ENCODE results near the gene DYNC1I1. TPM values are rescaled to one million over a fixed set of nuclear protein-coding genes. Genes with fewer than 3 reads are reported as not detected.

The DYNC1I1 gene
- total and polyA plus RNA-seq, 2 experiments from 2014 or later, result 20.6 to 24.4 TPM

GRCh38 chr7:96127746-96128145, 355.4 kb downstream of the DYNC1I1 start:
- Histone ChIP-seq H3K27ac (no peak overlapping the region), H3K9me3 (ENCODE audit: low read depth) (no peaks in the 10 kb centered on the region), H3K4me1 (ENCODE audit: low read depth) (no peaks in the 10 kb centered on the region), H3K27me3 (no peaks in the 10 kb centered on the region), H3K36me3 (peaks cover 9% of the 10 kb centered on the region), H3K4me3 (no peak overlapping the region)
- TF ChIP-seq CTCF (IDR thresholded peaks at IDR 0.05; ENCODE audit: low read depth, low read length), result no peak
- no peak for DNase-seq (ENCODE audit: low read depth in 1 of 2, low spot score in 1 of 2)

GRCh38 chr7:96131525-96131924, 359.2 kb downstream of the DYNC1I1 start:
- Histone ChIP-seq H3K9me3 (ENCODE audit: low read depth) (no peaks in the 10 kb centered on the region), H3K27ac (no peak overlapping the region), H3K4me3 (no peak overlapping the region), H3K36me3 (peaks cover 9% of the 10 kb centered on the region), H3K4me1 (ENCODE audit: low read depth) (no peaks in the 10 kb centered on the region), H3K27me3 (no peaks in the 10 kb centered on the region)
- peak in 1 of 2 donors; percentile 5 for DNase-seq (ENCODE audit: low read depth in 1 of 2, low spot score in 1 of 2)
- no peak for TF ChIP-seq CTCF (IDR thresholded peaks at IDR 0.05; ENCODE audit: low read depth, low read length)

DNA sequence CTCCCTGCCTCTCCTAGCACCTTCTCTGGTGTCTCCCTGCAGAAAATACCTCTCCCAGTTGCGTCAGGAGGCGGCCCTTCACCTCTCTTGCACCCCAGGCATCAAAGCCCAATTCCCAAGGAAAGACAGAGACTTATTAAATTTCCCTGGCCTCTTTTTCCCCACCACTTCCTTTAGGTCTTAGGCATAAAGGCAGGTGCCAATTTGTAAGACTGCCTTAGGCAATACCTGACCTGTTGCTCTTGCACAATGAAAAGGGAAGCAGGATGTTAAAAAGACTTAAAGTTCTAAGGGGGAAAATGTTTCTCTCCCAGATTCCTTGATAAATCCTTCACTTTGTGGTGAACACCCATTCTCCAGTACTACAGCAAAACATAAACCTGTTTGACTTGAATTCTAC, 362.9 kb downstream of the DYNC1I1 start:
- Histone ChIP-seq H3K4me1 (ENCODE audit: low read depth) (no peaks in the 10 kb centered on the region), H3K27me3 (no peaks in the 10 kb centered on the region), H3K9me3 (ENCODE audit: low read depth) (no peaks in the 10 kb centered on the region), H3K4me3 (no peak overlapping the region), H3K36me3 (no peaks in the 10 kb centered on the region), H3K27ac (no peak overlapping the region)
- DNase-seq (ENCODE audit: low read depth in 1 of 2, low spot score in 1 of 2), result no peak
- no peak for TF ChIP-seq CTCF (IDR thresholded peaks at IDR 0.05; ENCODE audit: low read depth, low read length)

DNA sequence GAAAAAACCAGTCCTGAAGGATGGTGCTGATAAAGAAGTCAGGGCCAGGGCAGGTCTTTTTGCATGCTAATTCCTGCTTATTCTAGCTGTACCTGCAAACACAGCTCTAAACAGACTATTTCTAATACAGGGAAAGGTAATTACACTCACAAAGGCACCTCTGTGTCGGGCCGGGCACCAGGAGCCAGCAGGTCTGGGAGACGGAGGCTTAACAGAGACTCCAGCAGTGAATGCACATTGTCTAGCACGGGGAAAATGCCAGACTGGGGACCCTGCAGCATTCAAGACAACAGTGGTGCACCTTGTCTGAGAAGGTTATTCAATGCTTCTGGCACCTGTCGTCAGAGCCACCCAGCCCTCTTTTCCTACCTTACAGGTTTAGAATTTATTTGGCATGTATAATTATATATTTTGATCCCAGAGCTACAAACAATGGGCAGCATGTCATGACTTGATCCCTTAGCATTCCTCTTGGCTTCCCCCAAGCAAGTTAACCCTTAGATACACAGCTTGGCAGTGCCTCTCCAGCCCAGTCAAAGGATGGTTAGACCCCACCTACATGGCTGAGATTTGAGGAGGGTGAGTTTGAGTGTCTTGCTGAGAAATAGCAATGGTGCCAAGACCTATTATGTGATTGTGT, 364.4 kb downstream of the DYNC1I1 start:
- Histone ChIP-seq H3K4me1 (ENCODE audit: low read depth) (no peaks in the 10 kb centered on the region), H3K36me3 (no peaks in the 10 kb centered on the region), H3K4me3 (no peak overlapping the region), H3K27me3 (no peaks in the 10 kb centered on the region), H3K9me3 (ENCODE audit: low read depth) (no peaks in the 10 kb centered on the region), H3K27ac (no peak overlapping the region)
- DNase-seq (ENCODE audit: low read depth in 1 of 2, low spot score in 1 of 2), result no peak
- TF ChIP-seq CTCF (IDR thresholded peaks at IDR 0.05; ENCODE audit: low read depth, low read length), result no peak

GRCh38 chr7:96143495-96144259, 371.3 kb downstream of the DYNC1I1 start:
- no peaks in the 10 kb centered on the region for H3K27me3 ChIP-seq
- DNase-seq (ENCODE audit: low read depth in 1 of 2, low spot score in 1 of 2), result no peak

More at GRCh38 chr7:96143495-96144259, 371.3 kb downstream of the DYNC1I1 start:
- Histone ChIP-seq H3K36me3 (peaks cover 6% of the 10 kb centered on the region), H3K4me3 (no peak overlapping the region), H3K9me3 (ENCODE audit: low read depth) (no peaks in the 10 kb centered on the region), H3K27ac (no peak overlapping the region), H3K4me1 (ENCODE audit: low read depth) (no peaks in the 10 kb centered on the region)
- TF ChIP-seq CTCF (IDR thresholded peaks at IDR 0.05; ENCODE audit: low read depth, low read length), result no peak
